ENCODE measurements around the gene ILDR1.

- no peak for TF ChIP-seq EP300 (IDR thresholded peaks at IDR 0.05)
- TF ChIP-seq, protein P1, sequence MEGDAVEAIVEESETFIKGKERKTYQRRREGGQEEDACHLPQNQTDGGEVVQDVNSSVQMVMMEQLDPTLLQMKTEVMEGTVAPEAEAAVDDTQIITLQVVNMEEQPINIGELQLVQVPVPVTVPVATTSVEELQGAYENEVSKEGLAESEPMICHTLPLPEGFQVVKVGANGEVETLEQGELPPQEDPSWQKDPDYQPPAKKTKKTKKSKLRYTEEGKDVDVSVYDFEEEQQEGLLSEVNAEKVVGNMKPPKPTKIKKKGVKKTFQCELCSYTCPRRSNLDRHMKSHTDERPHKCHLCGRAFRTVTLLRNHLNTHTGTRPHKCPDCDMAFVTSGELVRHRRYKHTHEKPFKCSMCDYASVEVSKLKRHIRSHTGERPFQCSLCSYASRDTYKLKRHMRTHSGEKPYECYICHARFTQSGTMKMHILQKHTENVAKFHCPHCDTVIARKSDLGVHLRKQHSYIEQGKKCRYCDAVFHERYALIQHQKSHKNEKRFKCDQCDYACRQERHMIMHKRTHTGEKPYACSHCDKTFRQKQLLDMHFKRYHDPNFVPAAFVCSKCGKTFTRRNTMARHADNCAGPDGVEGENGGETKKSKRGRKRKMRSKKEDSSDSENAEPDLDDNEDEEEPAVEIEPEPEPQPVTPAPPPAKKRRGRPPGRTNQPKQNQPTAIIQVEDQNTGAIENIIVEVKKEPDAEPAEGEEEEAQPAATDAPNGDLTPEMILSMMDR (IDR thresholded peaks at IDR 0.05), result no peak
Measured at GRCh38 chr3:122055215-122055614, 33.2 kb upstream of the ILDR1 start, which contains the start of gene CD86.
